PFSK-1 (cell line): ENCODE measurements around the gene CXXC5.

Experiments
- POLR2AphosphoS5 ChIP-seq: IDR thresholded peaks from 2 replicates; pipeline ENCODE4 v1.6.1; 2012; ENCODE audit warnings: low read depth, mild to moderate bottlenecking, control low read depth, low read length, moderate library complexity
- REST ChIP-seq, 2 experiments: IDR thresholded peaks; 2 replicates each; pipeline versions ENCODE4 v1.6.1 to v1.8.0; 2011 to 2012; ENCODE audit warnings: low read depth in 2 of 2, low read length in 2 of 2, control low read depth in 1 of 2, inconsistent platforms in 1 of 2, mild to moderate bottlenecking in 1 of 2, moderate library complexity in 1 of 2; ENCODE audit not compliant: insufficient read depth in 1 of 2
- SIN3A ChIP-seq: IDR thresholded peaks from 2 replicates; pipeline ENCODE4 v1.6.1; 2012; ENCODE audit warnings: mild to moderate bottlenecking, low read length, moderate library complexity, borderline replicate concordance; ENCODE audit not compliant: insufficient read depth
- TAF1 ChIP-seq: IDR thresholded peaks from 2 replicates; pipeline ENCODE4 v1.6.1; 2012; ENCODE audit warnings: low read length, control low read depth, borderline replicate concordance; ENCODE audit not compliant: insufficient read depth

GRCh38 chr5:139683295-139684271 is 35.4 kb downstream of the CXXC5 start:
- no peak for TF ChIP-seq TAF1
- no peak for TF ChIP-seq REST (IDR thresholded peaks at IDR 0.05; ENCODE audit: insufficient read depth in 1 of 2, low read depth in 2 of 2, low read length in 2 of 2)
- TF ChIP-seq POLR2AphosphoS5 = no peak
- no peak for TF ChIP-seq SIN3A
